ENCODE results near the gene SLC25A19.
A peak's percentile ranks its signal among the peaks of the same experiment; 100 is the strongest.

Gene SLC25A19

DNA sequence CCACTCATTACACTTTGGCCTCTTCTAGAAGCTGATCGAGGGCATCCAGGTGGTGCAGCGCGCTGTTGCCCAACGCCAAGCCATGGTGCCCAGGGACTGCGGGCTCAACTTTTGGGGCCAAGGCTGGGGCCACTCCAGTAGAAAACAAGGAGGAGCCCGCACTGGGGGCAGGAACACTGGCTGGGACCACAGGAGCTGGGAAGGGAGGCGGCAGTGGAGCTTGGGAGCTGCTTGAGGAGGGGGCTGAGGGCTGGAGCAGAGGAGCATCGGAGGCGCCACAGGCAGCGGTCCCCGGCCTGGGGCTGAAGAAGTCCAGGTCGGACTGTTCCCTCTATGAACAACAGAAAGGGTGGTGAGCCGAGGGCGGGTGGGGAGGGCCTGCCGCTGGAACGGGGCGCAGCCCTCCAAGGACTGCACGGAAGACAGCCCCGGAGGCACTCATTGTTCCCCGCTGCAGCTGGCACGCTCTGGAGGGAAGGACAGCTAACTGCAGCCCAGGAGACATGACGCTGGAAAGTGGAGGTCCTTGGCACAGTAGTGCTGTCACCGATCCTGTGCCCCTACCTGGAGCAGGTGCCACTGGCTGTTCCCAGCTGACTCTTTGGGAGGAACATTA lies 49.3 kb downstream of the SLC25A19 start:
- no peak for DNase-seq

DNA sequence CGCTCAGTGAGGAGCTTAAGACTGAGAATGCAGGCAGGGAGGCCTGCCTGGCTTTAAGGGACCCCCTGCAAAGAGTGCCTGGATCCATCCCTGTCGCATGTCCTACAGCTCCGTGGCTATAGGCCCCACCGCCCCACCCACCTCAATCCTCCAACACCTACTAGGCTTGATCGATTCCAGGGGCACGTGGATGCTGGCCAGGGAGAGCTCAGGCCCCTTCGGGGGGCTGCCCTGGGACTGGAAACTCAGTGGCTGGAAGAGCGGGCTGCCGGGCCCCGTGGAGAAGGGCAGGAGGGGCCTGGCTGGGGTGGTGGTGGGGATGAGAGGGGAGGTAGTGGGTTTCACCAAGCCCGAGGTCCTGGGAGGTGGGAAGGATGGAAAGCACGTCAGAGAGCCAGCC lies 50.0 kb downstream of the SLC25A19 start:
- DNase-seq = no peak

DNA sequence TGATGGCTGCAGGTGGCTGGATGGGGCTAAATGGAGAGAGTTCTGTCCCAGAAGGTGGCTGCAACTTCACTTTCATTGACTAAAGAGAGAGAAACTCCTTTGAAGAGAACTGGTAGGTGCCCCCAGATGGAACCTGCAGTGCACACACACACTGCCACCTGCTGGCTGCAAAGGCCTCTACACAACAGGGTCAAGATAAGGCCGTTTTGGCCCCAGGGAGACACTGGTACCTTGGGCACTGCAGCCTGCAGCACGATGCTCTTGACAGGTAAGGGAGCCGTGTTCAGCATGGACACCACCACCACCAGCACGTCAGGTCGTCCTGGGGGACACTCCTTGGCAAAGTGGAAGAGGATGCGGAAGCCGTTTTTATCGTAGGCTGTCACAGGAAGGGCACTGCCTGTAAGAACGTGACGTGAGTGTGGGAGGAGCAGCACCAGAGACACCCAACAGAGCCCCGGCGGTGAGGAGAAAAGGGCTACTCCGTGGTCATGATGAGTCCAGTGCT lies 50.5 kb downstream of the SLC25A19 start:
- DNase-seq = peak; percentile 10

DNA sequence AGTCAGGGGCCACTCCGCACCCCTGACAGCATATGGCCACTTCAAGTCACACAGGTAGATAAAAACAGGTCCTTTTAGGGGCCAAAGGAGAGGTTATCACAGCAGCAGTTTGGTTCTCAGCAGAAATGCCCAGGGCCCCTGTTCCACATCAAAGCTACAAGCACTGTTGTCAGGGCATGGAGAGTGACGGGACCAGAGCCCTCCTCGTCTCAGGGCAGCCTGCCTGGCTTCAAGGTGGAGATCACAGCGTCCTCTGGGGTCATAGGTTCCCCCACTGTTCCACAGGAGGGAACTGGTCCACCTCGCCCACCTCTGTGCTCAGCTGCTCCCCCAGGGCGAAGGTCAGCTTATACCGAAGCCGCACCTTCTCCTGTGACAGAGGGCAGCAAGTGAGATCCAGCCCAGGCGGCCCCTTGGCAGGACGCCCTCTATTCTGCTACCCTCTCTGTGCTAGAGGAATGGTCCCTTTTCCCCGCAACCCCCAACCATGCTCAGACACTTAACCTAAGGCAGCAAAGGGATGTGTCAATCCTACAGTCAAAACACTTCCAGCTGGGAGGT lies 51.1 kb downstream of the SLC25A19 start:
- no peak for DNase-seq

DNA sequence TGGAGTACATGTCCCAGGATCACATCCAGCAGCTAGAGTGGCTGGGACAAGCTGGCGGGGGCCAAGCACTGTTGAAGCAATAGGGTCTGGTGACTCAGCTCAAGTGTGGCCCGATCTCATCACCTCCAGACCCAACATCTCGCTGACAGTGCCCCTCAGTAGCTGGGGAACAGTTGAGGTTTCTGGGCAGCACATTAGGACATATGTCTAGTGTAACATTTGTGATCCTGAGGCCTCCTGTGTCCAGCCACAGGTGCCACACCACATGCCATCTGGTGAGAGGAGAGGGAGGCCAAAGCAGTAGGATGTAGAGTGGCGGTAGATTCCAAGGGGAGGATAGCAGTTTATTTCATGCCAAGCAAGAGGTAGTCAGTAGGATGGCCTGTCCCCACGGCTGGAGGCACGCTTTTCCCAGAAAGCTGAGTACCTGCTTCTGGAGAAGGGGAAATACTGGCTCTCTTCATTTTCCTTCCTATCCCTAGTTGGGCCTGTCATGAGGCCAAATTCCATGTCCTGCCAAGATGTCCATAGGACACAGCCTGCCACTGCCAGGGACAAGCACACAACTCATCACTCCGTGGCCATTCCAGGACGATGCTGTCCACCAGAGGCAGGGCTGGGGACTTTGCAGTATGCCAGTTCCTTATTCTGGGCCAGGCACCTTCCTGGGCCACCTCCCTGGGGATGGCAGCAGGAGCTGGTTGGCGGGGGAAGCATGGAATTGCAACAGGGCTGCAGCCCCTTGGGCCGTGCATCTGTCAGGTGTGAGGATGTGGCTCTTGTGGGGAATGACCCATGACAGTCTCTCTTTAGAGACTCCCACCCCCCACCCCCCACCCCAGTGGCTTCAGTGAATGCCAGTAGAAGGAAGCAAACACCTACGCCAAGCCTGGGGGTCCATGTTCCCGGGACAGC lies 51.9 kb downstream of the SLC25A19 start:
- no peak for DNase-seq

DNA sequence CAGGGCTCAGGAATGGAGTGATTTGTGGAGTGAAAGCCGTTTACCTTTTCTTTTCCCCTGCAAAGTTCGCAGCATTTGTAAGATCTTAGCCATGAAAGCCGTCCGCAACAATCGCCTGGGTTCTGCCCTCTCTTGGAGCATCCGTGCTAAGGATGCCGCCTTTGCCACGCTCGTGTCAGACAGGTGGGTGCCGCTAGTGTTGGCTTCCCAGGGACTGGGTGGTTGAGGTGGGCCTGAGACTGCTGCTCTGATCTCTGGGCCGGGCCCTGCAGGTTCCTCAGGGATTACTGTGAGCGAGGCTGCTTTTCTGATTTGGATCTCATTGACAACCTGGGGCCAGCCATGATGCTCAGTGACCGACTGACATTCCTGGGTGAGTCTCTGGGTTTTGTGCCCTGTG lies 56.4 kb downstream of the SLC25A19 start:
- no peak for DNase-seq

DNA sequence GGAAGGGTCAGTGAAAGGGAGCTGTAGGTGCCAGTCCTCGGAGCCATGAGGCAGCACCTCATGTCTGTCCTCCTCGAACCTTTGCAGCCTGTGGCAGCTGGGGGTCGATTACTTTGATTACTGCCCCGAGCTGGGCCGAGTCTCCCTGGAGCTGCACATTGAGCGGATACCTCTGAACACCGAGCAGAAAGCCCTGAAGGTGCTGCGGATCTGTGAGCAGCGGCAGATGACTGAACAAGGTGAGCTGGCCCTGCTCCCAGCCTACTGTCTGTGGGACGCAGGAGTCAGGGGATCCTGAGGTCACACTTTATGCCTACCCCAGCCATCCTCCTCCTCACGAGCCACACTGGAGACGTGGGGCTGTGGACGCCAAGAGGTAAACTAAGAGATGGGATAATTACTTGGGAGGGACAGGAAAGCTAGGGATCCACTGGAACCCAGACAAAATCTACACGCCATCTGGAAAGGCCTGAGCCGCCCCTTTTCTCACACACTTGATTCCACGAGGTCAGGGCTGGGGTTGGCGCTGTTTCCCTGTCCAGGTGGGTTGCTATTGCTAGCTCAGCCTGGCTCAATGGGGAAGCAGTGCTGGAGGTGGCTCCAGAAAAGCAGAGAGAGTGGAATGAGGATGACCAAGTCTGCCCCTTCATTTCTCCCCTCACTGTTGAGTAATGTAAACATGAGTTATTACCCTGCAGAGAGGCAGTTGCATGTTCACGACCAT lies 57.3 kb downstream of the SLC25A19 start:
- DNase-seq = no peak

DNA sequence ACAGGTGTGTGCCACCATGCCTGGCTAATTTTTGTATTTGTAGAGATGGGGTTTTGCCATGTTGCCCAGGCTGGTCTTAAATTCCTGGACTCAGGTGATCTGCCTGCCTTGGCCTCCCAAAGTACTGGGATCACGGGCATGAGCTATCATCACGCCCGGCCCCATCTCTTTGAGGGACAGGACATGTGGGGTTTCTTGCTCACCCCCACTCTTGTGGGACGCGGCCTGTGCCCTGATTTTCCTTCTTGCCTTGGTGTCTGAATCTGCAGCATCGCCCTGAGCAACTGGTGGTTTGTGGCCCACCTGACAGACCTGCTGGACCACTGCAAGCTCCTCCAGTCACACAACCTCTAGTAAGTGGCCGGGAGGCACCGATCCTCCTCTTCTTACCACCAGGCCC lies 58.2 kb downstream of the SLC25A19 start:
- DNase-seq = no peak

DNA sequence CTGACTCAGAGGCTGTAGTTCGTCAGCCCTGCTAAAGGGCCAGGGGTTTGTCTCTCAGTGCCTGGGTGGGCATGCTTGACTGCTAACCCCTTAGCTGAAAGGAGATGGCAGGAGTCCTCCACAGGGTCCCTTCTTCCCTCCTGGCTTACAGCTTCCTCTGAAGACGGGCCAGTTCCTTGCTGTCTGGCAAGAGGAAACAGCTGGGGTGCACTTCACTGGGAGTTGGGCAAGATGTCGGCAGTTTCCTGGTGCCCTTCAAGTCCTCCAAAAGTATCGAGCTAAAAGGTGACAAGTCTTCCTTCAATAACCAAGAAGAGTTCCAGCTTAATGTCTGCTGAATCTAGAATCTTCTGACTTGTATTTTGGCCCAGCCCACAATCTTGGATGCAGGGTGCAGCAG lies 60.4 kb downstream of the SLC25A19 start:
- no peak for DNase-seq

DNA sequence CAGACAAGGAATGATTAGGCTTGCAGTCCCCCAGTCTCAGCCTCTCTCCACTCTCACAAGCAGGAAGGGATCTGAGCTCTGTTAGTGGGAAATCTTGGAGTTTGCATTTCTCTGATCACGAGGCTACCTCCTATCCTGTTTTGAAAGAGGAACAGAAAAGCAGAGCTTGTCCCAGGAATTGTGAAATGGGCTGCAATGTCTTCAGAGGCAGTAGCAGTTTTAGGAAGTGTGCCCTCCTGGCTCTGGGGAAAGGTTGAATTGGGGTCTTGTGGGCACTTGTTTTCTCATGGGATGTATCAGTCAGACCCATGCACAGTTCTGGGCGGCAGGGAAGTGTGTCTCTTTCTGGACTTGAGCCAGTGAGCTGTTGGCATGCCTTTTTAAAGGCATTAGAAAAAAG lies 60.9 kb downstream of the SLC25A19 start:
- DNase-seq = no peak

DNA sequence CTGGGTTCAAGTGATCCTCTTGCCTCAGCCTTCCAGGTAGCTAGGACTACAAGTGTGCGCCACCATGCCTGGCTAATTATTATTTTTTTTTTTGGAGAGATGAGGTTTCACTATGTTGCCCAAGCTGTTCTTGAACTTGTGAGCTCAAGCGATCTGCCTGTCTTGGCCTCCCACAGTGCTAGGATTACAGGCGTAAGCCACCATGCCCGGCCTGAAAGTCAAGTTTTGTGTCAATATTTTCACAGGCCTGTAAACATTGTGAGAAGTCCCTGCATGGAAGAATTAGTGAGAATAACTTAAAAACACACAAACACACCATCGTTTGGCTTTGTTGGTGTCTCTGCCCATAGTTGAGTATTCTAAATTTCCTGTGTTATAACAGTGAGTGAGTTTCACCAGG lies 61.5 kb downstream of the SLC25A19 start:
- DNase-seq = no peak

DNA sequence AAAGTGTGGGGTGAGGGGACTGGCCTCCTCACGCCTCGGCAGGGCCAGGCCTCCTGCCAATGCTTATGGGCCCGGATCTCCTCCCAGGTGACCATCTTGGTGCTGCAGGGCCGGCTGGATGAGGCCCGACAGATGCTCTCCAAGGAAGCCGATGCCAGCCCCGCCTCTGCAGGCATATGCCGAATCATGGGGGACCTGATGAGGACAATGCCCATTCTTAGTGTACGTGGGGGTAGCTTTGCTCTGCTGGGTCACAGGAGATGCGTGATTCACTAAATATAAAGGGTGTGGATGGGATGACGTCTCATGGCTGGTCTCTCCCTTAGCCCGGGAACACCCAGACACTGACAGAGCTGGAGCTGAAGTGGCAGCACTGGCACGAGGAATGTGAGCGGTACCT lies 64.2 kb downstream of the SLC25A19 start:
- DNase-seq = no peak

Data from NCI-H2107 (cell line).